Prostate gland (tissue), 2 donors: Measurements from ENCODE around the gene NLGN4Y.

Source experiments
- CTCF ChIP-seq, 4 experiments: fragments of 200-600 bp in 2 of 4; fragments of 450-650 bp in 2 of 4; sonication (generic) in 2 of 4; IDR thresholded peaks; 1 replicate in 3 of 4; 2 replicates in 1 of 4; pipeline ENCODE4 v1.5.1; 2016 to 2019; ENCODE audit warnings: antibody characterized with exemption in 4 of 4, mild to moderate bottlenecking in 2 of 4, moderate library complexity in 2 of 4
- POLR2A ChIP-seq: fragments of 450-650 bp; IDR thresholded peaks from one replicate; pipeline ENCODE4 v1.6.1; 2016; ENCODE audit warnings: antibody characterized with exemption, mild to moderate bottlenecking
- POLR2AphosphoS5 ChIP-seq: sonication (generic); formaldehyde crosslinking; IDR thresholded peaks from one replicate; pipeline ENCODE4 v1.6.1; 2017; ENCODE audit warnings: antibody characterized with exemption

GRCh38 chrY:14741596-14741995 lies 217.3 kb downstream of the NLGN4Y start:
- TF ChIP-seq CTCF (IDR thresholded peaks at IDR 0.05) (no peak), POLR2AphosphoS5 (no peak), POLR2A (no peak)
